Activated CD4-positive, alpha-beta T cell treated with anti-CD3 and anti-CD28 coated beads for 36 hours (primary cell): ENCODE results near the gene SDC3. TPM values are rescaled to one million over a fixed set of nuclear protein-coding genes. Genes with fewer than 3 reads are reported as not detected.
A peak's percentile ranks its signal among the peaks of the same experiment; 100 is the strongest.
"Not testable (repeated sequence)": the region's sequence is repeated elsewhere in the genome, so short reads cannot be mapped to it uniquely, and the experiment has no call there.

ENCODE experiments used
- ATAC-seq: fragments of 200-7000 bp; cut with Tn5 transposase; one replicate; pipeline ENCODE4 v1.10.0; 2021; ENCODE audit warnings: mild to moderate bottlenecking, moderate library complexity
- CTCF ChIA-PET: fragments of 350-600 bp; sonication (Branson Sonifier 250); formaldehyde crosslinking; loops from one replicate; lab custom pipeline; 2021; ENCODE audit warnings: antibody characterized with exemption; lab: Charles Lee
- POLR2A ChIA-PET: fragments of 350-600 bp; sonication (Branson Sonifier 250); formaldehyde crosslinking; loops from one replicate; lab custom pipeline; 2021; ENCODE audit warnings: antibody characterized with exemption, inconsistent platforms; lab: Charles Lee
- DNase-seq: peaks from one replicate; pipeline ENCODE4 v3.0.0-alpha.2; 2020
- H3K27ac Mint-ChIP-seq: one replicate; pipeline ENCODE4 v1.8.0; 2021; ENCODE audit warnings: mixed read lengths
- H3K27me3 Mint-ChIP-seq: one replicate; pipeline ENCODE4 v1.8.0; 2021; ENCODE audit warnings: mixed read lengths
- H3K36me3 Mint-ChIP-seq: one replicate; pipeline ENCODE4 v1.8.0; 2021; ENCODE audit warnings: low read depth, mixed read lengths
- H3K4me1 Mint-ChIP-seq: one replicate; pipeline ENCODE4 v1.8.0; 2021; ENCODE audit warnings: mixed read lengths
- H3K4me3 Mint-ChIP-seq: one replicate; pipeline ENCODE4 v1.8.0; 2021; ENCODE audit warnings: mild to moderate bottlenecking, moderate library complexity, mixed read lengths
- H3K9me3 Mint-ChIP-seq: one replicate; pipeline ENCODE4 v1.8.0; 2021; ENCODE audit warnings: low read depth, mixed read lengths
- intact Hi-C, 2 experiments: fragments of 100-400 bp; cut with DNase I in 1 of 2; cut with micrococcal nuclease in 1 of 2; formaldehyde crosslinking; loops; one replicate each; pipeline versions ENCODE4 v1.14.2 to v1.15.1; 2022 to 2024; cut with DNase I, micrococcal nuclease
- total RNA-seq, 2 experiments: library from RNA; stranded (reverse); gene quantifications; one replicate each; pipeline ENCODE4 v1.2.3, GENCODE V29; 2021

SDC3 gene
- total RNA-seq, 2 experiments from 2014 or later: 0.18 to 0.37 TPM

DNA sequence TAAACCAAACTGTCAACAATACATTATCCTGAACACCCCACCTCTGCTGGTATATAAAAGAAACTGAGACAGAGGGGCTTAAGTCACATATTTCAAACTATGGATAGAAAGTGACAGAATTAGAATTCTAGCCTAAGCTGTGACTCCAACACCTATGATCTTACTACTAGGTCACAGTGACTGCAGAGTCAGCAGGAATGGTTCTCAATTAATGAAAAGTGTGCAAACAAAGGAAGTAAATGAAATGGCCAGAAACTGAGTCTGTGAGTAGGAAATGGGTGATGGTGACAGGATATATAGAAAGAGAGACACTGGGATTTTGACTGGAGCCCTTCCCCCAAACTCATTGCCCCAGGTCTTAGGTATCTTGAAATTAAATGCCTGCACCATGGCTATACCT is 38.7 kb upstream of the SDC3 start:
- POLR2A ChIA-PET: no interaction called here
- H3K36me3 Mint-ChIP-seq: peaks cover 59% of the 10 kb centered on the region
- no peak overlapping the region for H3K4me3 Mint-ChIP-seq
- CTCF ChIA-PET: no interaction called here
- ATAC-seq (no peak), DNase-seq (no peak)
- no peaks in the 10 kb centered on the region for H3K27me3 Mint-ChIP-seq
- peaks cover 7% of the 10 kb centered on the region for H3K4me1 Mint-ChIP-seq
- H3K27ac Mint-ChIP-seq: no peak overlapping the region
- intact Hi-C loops: no loop called here
- no peaks in the 10 kb centered on the region for H3K9me3 Mint-ChIP-seq

GRCh38 chr1:30942326-30942963 is 33.9 kb upstream of the SDC3 start:
- ChIA-PET POLR2A (no interaction called here), CTCF (interaction anchor here (0.6 kb wide), 1 partner anchor 79 kb away, joined by 5 read pairs; no protein-coding TSS in a partner anchor)
- ATAC-seq (no peak), DNase-seq (no peak)
- no peaks in the 10 kb centered on the region for H3K27me3 Mint-ChIP-seq
- no peaks in the 10 kb centered on the region for H3K9me3 Mint-ChIP-seq
- peaks cover 38% of the 10 kb centered on the region for H3K36me3 Mint-ChIP-seq
- H3K4me1 Mint-ChIP-seq: no peaks in the 10 kb centered on the region
- H3K27ac Mint-ChIP-seq: no peak overlapping the region
- no peak overlapping the region for H3K4me3 Mint-ChIP-seq
- intact Hi-C loops: no loop called here

DNA sequence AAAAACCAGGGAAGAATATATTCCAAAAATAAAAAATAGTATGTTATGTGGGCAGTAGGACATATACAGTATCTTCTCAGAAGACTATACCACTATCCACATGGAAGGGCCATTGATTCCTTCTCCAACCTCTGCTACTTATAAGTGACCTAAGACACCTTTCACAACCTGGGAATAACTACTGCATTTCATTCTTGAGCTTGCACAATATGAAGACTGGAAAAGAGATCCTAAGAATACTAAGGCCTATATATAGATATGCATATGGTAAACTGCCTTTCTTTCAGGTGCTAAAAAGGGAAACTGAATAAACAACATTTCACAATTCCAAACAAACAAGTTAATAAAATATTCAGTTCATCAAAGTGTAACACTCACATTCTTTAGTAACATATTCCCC is 32.0 kb upstream of the SDC3 start:
- Mint-ChIP-seq H3K27ac (no peak overlapping the region), H3K27me3 (no peaks in the 10 kb centered on the region), H3K4me3 (no peak overlapping the region), H3K4me1 (no peaks in the 10 kb centered on the region), H3K9me3 (no peaks in the 10 kb centered on the region), H3K36me3 (peaks cover 38% of the 10 kb centered on the region)
- intact Hi-C loops: no loop called here
- ChIA-PET POLR2A (no interaction called here), CTCF (interaction anchor here (1.2 to 2.3 kb wide), 2 partner anchors 12 to 14 kb away, joined by 3 to 7 read pairs; no protein-coding TSS in a partner anchor)
- DNase-seq: no peak
- ATAC-seq: no peak

DNA sequence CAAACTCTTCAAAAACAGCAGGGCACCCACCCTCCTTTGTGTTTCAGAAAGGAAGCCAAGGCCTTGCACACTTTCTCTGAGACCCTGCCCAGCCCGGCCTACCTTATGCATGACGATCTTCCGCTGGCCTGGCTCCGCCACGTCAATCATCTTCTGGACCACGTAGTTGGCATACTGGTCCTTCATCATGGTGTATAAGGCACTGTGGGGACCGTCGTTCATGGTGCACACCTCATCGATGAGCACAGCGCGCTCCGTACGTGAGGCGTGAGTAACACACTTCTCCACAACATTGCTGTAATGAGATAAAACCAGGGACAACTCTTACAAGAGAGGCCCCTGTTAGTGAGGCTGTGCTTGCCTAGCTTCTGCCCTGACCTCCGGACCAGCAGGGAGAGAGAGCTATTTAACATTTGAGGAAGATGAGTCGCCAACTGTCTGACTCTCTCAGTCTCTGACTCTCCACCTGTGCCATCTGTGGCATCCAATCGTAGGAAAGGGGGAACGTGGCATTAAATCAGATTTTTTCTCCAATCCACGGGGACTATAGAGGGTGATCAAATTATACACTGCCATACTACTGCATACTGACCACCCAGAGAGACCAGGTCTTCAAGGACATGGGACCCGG is 28.1 kb upstream of the SDC3 start:
- H3K27me3 Mint-ChIP-seq: no peaks in the 10 kb centered on the region
- no peak for ATAC-seq
- H3K27ac Mint-ChIP-seq: no peak overlapping the region
- H3K9me3 Mint-ChIP-seq: no peaks in the 10 kb centered on the region
- POLR2A ChIA-PET: no interaction called here
- H3K4me1 Mint-ChIP-seq: no peaks in the 10 kb centered on the region
- DNase-seq: no peak
- intact Hi-C loops: no loop called here
- CTCF ChIA-PET: interaction anchor here (0.6 kb wide), 1 partner anchor 30 kb away, joined by 3 read pairs; no protein-coding TSS in a partner anchor
- H3K36me3 Mint-ChIP-seq: peaks cover 37% of the 10 kb centered on the region
- no peak overlapping the region for H3K4me3 Mint-ChIP-seq

GRCh38 chr1:30935758-30936157 is 27.2 kb upstream of the SDC3 start:
- intact Hi-C loops, CTCF ChIA-PET, DNase-seq, H3K4me1 Mint-ChIP-seq, H3K27ac Mint-ChIP-seq, H3K9me3 Mint-ChIP-seq, H3K27me3 Mint-ChIP-seq, ATAC-seq, H3K4me3 Mint-ChIP-seq, POLR2A ChIA-PET: not testable (repeated sequence)
- H3K36me3 Mint-ChIP-seq: peaks cover 35% of the 10 kb centered on the region

- intact Hi-C loops: loop anchor here in 1 of 2 experiments (5.0 kb wide), 1 partner anchor 217 kb away; no protein-coding TSS in a partner anchor
- ChIA-PET CTCF (interaction anchor here (1.1 to 8.0 kb wide), 3 partner anchors 129 to 155 kb away, joined by 3 to 70 read pairs (median 3); no protein-coding TSS in a partner anchor), POLR2A (no interaction called here)
- no peaks in the 10 kb centered on the region for H3K27me3 Mint-ChIP-seq
- no peak overlapping the region for H3K4me3 Mint-ChIP-seq
- no peaks in the 10 kb centered on the region for H3K9me3 Mint-ChIP-seq
- peak overlapping the region; percentile 56 for H3K27ac Mint-ChIP-seq
- no peak for ATAC-seq
- H3K4me1 Mint-ChIP-seq: no peaks in the 10 kb centered on the region
- no peak for DNase-seq
- H3K36me3 Mint-ChIP-seq: peaks cover 34% of the 10 kb centered on the region
Measured at GRCh38 chr1:30934613-30935012, 26.1 kb upstream of the SDC3 start.

DNA sequence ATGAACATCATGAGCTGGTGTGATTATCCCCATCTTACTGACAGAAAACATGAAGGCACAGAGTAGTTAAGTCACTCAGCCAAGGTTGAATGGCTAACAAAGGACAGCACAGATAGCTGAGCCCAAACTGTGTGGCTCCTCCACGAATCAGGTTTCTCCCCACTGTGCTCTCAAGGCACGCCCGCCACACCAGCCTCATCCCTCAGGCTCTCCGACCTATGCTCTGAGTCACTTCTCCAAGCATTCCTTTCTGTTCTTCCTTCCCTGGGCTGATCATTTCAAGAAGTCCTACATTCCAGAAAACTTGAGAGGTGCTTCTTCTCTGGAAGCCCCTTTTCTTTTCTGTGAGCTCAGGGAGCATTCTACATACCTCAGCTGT is 25.3 kb upstream of the SDC3 start:
- no peak for DNase-seq
- H3K4me3 Mint-ChIP-seq: no peak overlapping the region
- no peaks in the 10 kb centered on the region for H3K27me3 Mint-ChIP-seq
- ATAC-seq: no peak
- H3K9me3 Mint-ChIP-seq: no peaks in the 10 kb centered on the region
- ChIA-PET CTCF (interaction anchor here (0.7 to 8.0 kb wide), 4 partner anchors 130 to 393 kb away, joined by 3 to 70 read pairs (median 3); no protein-coding TSS in a partner anchor), POLR2A (interaction anchor here (0.5 to 0.6 kb wide), 2 partner anchors 9 to 52 kb away, joined by 3 read pairs; no protein-coding TSS in a partner anchor)
- H3K4me1 Mint-ChIP-seq: no peaks in the 10 kb centered on the region
- intact Hi-C loops: loop anchor here in 1 of 2 experiments (5.0 kb wide), 1 partner anchor 217 kb away; no protein-coding TSS in a partner anchor
- H3K36me3 Mint-ChIP-seq: peaks cover 28% of the 10 kb centered on the region
- H3K27ac Mint-ChIP-seq: peak overlapping the region; percentile 20

GRCh38 chr1:30930631-30931173 is 22.1 kb upstream of the SDC3 start:
- CTCF ChIA-PET: interaction anchor here (0.5 to 8.0 kb wide), 5 partner anchors 11 to 148 kb away, joined by 3 to 70 read pairs (median 6); no protein-coding TSS in a partner anchor
- no peak for ATAC-seq
- POLR2A ChIA-PET: no interaction called here
- peaks cover 23% of the 10 kb centered on the region for H3K36me3 Mint-ChIP-seq
- peak overlapping the region; percentile 57 for H3K27ac Mint-ChIP-seq
- no peaks in the 10 kb centered on the region for H3K9me3 Mint-ChIP-seq
- no peaks in the 10 kb centered on the region for H3K27me3 Mint-ChIP-seq
- no peak overlapping the region for H3K4me3 Mint-ChIP-seq
- intact Hi-C loops: loop anchor here in 1 of 2 experiments (5.0 kb wide), 1 partner anchor 213 kb away; no protein-coding TSS in a partner anchor
- DNase-seq: no peak
- H3K4me1 Mint-ChIP-seq: no peaks in the 10 kb centered on the region

DNA sequence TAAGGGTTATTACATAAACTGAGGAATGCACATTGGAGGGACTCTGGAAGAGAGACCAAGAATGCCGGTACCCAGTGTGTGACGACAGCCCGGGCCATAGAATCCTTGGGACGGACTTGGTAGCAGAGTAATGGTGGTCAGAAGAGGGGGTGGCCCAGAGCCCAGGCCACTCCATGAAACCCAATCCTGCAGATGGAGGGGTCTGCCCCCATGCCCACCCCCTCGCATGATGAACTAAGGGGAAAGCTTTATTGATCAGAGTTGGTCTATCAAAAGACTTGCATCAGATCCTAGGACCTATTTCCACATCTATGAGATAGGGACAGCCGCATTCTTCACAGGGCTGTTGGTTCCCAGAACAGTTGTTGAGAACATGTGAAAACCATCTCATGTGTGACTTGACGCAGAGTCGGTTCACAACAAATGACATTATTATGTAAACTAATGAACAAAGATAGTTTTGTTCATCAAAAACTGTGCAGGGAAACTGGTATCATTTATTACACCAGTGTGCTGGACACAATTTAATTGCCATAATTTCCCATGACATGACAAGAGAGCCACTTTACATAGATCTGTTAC is 21.5 kb upstream of the SDC3 start:
- CTCF ChIA-PET: interaction anchor here (0.5 to 8.0 kb wide), 8 partner anchors 10 to 139 kb away, joined by 3 to 70 read pairs (median 4); no protein-coding TSS in a partner anchor
- Mint-ChIP-seq H3K4me3 (no peak overlapping the region), H3K4me1 (no peaks in the 10 kb centered on the region), H3K27ac (no peak overlapping the region), H3K27me3 (no peaks in the 10 kb centered on the region), H3K9me3 (no peaks in the 10 kb centered on the region), H3K36me3 (peaks cover 20% of the 10 kb centered on the region)
- intact Hi-C loops: loop anchor here (1.0 to 5.0 kb wide), 5 partner anchors 128 to 213 kb away; no protein-coding TSS in a partner anchor
- DNase-seq (no peak), ATAC-seq (peak; percentile 7)
- POLR2A ChIA-PET: no interaction called here

- Mint-ChIP-seq H3K4me1 (no peaks in the 10 kb centered on the region), H3K27ac (no peak overlapping the region), H3K36me3 (peaks cover 13% of the 10 kb centered on the region), H3K4me3 (no peak overlapping the region), H3K9me3 (no peaks in the 10 kb centered on the region), H3K27me3 (no peaks in the 10 kb centered on the region)
- DNase-seq (peak; percentile 75), ATAC-seq (peak; percentile 82)
- POLR2A ChIA-PET: no interaction called here
- CTCF ChIA-PET: interaction anchor here (0.6 to 8.0 kb wide), 24 partner anchors 9 to 396 kb away, joined by 3 to 70 read pairs (median 4); partner anchors contain the start of gene MATN1
- intact Hi-C loops: loop anchor here (1.0 to 5.0 kb wide), 5 partner anchors 127 to 212 kb away; no protein-coding TSS in a partner anchor
Measured at GRCh38 chr1:30929135-30929889, 20.8 kb upstream of the SDC3 start.
